ENCODE measurements around the gene NTN4.

DNA sequence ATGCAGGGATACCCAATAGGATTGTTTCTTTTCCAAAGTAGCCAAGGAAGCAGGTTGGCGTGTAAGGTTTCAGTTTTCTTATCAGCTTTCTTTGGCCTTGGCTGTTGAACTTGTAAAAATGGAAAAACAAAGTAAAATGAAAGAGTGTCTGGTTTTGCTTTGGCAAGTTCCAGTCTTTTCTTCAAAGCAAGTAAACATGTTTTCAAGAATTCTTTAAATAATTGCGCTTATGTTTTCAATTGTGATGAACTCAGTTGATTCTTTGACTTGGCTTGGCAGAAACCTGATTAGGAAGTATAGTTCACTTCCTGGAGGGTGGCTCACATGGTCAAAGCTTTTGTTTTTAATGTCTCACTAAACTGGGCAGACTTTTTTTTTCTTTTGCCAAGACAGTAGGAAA is 127.0 kb downstream of the NTN4 start:
- TF ChIP-seq, protein P1, sequence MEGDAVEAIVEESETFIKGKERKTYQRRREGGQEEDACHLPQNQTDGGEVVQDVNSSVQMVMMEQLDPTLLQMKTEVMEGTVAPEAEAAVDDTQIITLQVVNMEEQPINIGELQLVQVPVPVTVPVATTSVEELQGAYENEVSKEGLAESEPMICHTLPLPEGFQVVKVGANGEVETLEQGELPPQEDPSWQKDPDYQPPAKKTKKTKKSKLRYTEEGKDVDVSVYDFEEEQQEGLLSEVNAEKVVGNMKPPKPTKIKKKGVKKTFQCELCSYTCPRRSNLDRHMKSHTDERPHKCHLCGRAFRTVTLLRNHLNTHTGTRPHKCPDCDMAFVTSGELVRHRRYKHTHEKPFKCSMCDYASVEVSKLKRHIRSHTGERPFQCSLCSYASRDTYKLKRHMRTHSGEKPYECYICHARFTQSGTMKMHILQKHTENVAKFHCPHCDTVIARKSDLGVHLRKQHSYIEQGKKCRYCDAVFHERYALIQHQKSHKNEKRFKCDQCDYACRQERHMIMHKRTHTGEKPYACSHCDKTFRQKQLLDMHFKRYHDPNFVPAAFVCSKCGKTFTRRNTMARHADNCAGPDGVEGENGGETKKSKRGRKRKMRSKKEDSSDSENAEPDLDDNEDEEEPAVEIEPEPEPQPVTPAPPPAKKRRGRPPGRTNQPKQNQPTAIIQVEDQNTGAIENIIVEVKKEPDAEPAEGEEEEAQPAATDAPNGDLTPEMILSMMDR (IDR thresholded peaks at IDR 0.05), result no peak
- TF ChIP-seq POLR2AphosphoS5 (IDR thresholded peaks at IDR 0.05) (no peak), POLR2A (IDR thresholded peaks at IDR 0.05) (no peak), EP300 (IDR thresholded peaks at IDR 0.05) (no peak)
